Measurements from ENCODE around the gene IFI6.

- no peak for TF ChIP-seq CTCF (conservative IDR thresholded peaks at IDR 0.05 in 1 of 2, IDR thresholded peaks at IDR 0.05 in 1 of 2; ENCODE audit: low read depth in 1 of 2, low read length in 2 of 2)
- no peak for TF ChIP-seq EZH2 (IDR thresholded peaks at IDR 0.05; ENCODE audit: low read length, missing control alignments)
These were observed 17.6 kb upstream of the IFI6 start for GRCh38 chr1:27689423-27690173.

All from fibroblast of lung (primary cell).